GM12801 (cell line): Measurements from ENCODE around the gene PPP1R26.

Source experiments
- TF ChIP-seq, protein P1 (sequence below): IDR thresholded peaks from one replicate; pipeline ENCODE4 v1.5.1; 2011; ENCODE audit warnings: control low read depth; ENCODE audit not compliant: insufficient read length; ENCODE audit errors: extremely low read depth

Gene PPP1R26

DNA sequence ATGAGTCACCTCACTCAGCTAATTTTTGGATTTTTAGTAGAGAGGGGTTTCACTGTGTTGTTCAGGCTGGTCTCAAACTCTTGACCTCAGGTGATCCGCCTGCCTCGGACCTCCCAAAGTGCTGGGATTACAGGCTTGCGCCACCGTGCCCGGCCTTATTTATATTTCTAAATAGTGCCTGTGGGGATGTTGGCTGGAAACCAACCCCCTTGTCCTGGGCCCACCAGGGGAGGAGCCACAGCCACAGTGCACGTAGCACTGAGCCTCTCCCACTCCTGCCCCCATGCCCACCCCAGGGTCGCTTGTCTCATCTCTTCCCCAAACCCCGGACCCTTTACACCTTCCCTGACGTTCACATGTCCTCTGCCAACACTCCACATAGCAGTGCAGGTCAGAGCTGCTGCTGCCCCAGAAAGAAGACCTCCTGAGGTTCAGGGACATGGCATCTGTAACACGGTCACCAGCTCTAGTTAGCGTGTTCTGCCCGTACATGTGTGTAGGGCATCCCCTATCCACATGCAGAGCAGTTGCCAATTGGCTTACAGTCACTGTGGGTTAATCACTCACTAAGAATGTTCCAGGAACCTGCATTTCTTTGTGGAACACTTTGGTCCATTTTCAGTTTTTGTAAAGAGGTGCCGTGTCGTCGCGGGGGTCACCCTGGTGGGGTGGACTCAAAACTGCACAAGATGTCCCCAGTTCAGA, 10.7 kb downstream of the PPP1R26 start:
- TF ChIP-seq, protein P1, sequence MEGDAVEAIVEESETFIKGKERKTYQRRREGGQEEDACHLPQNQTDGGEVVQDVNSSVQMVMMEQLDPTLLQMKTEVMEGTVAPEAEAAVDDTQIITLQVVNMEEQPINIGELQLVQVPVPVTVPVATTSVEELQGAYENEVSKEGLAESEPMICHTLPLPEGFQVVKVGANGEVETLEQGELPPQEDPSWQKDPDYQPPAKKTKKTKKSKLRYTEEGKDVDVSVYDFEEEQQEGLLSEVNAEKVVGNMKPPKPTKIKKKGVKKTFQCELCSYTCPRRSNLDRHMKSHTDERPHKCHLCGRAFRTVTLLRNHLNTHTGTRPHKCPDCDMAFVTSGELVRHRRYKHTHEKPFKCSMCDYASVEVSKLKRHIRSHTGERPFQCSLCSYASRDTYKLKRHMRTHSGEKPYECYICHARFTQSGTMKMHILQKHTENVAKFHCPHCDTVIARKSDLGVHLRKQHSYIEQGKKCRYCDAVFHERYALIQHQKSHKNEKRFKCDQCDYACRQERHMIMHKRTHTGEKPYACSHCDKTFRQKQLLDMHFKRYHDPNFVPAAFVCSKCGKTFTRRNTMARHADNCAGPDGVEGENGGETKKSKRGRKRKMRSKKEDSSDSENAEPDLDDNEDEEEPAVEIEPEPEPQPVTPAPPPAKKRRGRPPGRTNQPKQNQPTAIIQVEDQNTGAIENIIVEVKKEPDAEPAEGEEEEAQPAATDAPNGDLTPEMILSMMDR: no peak

DNA sequence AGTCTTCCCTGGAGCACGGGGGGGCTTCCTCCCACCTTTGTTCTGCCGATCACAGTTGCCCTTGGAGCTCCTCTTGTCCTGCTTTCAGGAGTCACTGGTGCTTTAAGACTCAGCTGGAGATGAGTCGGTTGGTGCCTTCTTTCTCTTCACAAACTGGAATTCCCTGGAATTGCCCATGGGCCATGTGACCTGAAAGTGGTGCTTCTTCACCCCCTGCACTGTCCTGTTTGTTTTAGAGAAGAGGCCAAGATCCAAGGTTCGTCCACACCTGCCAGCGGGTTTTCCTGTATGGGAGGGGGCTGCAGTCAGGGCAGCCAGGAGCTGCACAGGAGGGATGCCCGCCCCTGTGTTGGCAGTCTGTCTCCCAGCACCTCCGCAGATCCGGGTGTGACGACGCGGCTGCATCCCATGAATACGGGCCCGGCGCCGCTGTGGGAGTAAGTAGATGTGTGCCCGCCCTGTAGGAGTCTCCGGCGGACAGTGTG, 11.4 kb downstream of the PPP1R26 start:
- TF ChIP-seq, protein P1: no peak

DNA sequence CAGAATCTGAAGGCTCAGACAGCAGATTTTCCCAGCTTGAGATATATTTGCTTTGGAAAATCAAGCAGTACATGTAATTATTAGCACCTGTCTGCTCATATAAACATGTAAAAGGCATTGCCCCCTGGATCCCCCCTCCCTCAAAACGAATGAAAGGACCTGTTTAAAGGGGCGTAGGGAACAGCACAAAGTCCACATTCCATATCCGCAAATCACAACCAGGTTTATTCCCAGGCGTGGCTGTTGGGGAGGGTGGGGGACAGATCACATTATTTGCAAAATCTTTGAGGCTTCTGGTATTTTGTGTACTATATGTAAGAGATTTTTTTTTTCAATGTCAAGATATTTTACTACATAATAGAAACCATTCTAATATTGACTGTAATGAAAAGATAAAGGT, 12.2 kb downstream of the PPP1R26 start:
- TF ChIP-seq, protein P1: no peak

DNA sequence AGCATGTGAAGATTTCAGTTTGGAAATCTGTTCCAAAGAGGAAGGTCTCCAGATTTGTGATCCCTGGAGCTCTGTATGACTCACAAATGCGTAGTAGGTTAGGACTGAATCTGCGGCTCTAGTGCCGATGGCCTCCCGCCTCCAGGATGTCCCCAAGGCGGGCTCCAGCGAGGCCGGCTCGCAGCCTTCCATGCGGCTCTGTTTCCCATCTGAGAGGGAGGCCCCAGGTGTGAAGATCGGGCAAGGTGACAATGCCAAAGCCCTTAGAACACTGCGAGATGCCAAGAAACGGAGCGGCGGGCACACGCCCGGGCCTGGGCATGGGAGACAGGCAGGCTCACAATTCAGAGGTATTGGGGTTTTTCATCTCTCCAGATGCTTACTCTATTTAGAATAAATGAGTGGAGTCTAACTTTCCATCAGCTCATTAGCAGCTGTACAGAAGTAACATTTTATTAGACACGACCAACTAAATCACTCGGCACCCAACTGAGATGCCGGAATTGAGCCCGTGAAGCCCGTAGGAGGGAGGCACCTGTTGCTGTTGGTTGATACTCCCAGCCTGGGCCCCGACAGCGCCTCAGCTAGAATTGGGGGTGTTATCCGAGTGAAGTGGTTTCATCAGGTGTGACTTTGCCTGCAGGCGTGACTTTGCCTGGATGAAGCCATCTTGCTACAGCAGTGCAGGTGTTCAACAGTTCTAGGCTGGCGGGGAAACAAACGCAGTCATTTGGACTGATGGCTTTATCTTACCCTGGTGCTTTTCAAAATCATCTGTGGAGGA, 13.5 kb downstream of the PPP1R26 start:
- TF ChIP-seq, protein P1: no peak

DNA sequence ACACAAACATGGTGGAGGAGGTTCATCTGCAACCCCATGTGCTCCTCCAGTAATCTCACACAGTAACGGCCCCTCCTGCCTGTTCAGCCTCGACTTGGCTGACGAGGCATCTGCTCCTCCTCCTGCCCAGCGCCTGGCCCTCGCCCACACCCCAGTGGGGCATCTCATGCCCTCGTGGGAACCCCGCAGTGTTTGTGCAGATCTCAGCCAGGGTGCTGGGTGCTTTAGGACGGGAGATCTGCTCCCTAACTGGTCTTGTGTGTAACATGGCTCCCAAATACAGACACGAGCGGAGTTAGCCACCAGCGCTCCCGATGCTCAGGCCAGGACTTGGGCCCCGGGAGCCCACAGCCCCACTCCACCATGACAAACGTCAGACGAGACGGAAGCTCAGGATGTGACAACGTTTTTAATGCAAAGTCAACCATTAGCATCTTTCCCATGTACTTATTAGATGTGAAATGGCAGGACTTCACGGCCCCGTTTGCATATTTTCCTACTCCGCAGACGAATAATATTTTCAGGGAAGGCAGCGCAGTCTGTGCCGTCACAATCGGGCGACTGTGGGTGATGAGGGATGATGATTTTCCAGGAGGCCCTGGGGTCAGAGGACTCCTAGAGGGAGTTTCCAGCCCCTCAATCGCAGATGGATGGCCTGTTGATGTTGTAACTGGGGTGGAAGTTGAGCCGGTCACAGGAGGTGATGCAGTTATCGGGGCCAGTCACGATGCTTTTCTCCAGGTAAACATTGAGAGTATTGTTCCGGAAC, 15.4 kb downstream of the PPP1R26 start:
- TF ChIP-seq, protein P1: no peak

DNA sequence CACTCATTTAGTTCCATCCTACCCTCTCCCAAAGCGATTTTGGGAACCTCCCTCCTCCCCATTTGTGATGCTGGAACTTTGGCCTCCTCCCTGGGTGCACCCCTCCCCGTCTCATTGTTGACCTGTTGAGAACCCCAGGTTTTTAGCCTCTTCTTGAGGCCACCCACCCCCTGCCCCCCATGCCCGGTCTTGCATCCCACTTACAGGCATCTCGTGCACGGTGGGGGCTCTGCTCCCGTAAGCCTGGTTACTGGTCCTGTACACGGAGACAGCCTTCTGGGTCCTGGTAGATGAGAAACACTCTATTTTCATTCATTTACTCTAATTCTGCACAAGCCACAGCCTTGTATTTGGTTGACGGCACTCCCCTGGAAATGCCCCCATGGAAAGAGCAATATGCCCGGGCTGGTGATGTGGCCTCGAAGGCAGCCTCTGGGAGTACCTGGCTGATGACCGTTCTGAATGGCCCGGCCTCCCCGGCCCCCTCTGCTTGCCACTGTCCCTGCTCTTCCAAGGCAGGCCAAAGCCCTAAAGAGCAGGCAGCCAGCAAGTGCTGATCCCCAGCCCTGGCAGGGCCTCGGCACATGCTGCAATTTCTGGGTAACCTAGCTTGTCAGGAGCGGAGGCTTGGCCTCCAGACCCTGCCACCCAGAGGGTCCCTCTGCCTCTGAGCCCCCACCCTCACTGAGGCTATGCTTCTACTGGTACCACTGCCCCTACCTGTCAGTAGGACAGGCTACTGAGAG, 19.0 kb downstream of the PPP1R26 start:
- TF ChIP-seq, protein P1: no peak
